GM20431 (cell line): ENCODE measurements around the gene ENG.

Experiments used
- in situ Hi-C: fragments of 300-500 bp; cut with MseI, MboI; formaldehyde crosslinking; loops from one replicate; pipeline ENCODE4 v1.15.0; 2020; ENCODE audit warnings: low sequenced_read_pairs; ENCODE audit not compliant: unreplicated experiment

ENG gene

DNA sequence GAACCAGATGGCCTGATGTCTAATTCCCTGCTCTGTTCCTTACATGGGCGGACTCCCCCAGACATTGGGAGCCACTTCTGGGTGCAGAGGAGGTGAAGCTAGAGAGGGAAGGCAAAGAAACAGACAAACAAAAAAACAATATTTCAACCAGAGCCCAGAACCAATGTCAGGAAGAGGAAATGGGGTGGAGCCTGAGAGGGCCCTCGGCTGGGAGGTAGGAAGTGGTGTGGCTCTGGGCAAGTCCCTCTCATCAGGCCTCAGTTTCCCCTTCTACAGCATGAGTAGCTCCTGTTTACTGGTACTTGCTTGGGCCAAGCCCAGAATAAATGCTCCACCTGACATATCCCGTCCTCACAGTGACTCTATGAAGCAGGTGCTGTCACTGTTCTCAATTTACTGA lies 87.0 kb downstream of the ENG start:
- in situ Hi-C loops = no loop called here

DNA sequence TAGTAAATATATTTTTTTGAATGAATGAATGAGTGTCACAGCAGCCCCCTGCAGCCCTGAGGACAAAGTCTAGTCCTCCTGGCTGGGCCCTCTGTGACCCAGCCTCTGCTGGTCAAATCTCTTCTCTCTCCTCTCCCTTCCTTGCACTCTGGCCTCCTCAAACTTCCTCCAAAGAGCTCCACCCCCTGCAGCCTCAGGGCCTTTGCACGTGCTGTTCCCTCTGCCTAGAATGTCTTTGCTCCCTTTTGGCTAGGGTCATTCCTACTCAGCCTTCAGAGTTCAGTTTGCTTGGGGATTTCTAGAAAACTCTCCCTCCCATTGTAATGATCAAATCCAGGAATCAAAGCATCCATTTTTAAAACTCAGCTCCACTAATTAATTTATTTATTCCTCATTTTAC lies 89.0 kb downstream of the ENG start:
- in situ Hi-C loops = no loop called here
